HG02571 (cell line): Measurements from ENCODE around the gene PPP3CA.

Experiments used
- ATAC-seq: cut with Tn5 transposase; IDR thresholded peaks from one replicate; pipeline ENCODE4 v1.9.1; 2021; ENCODE audit warnings: mild to moderate bottlenecking, moderate library complexity; ENCODE audit not compliant: unreplicated experiment

The PPP3CA gene

DNA sequence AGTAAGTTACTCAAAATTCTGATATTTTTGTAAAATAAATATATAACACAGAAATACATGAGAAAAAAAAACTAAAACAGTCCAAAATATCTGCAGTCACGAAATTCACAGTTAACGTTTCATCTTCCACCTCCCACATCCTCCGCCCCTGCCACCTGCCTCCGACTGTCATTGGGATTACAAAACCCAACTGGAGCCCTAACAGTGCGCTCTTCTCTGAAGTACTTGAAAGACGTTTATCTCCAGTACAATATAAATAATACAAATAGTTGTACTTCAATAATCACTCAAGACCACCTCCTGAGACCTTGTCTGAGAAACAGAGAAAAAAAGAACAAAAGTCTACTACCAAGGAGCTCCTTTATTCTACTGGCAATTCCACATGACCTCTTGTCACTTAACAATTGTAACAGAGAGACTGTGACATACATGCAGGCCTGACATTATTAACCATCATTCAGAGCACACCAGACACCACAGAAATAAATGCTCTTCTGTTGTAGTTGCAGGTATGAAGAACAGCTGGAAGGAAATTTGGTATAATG is 280.6 kb downstream of the PPP3CA start:
- ATAC-seq = no peak

- ATAC-seq = no peak
Measured at GRCh38 chr4:101065935-101066485, 281.3 kb downstream of the PPP3CA start.

GRCh38 chr4:101065346-101065745 is 282.0 kb downstream of the PPP3CA start:
- no peak for ATAC-seq

DNA sequence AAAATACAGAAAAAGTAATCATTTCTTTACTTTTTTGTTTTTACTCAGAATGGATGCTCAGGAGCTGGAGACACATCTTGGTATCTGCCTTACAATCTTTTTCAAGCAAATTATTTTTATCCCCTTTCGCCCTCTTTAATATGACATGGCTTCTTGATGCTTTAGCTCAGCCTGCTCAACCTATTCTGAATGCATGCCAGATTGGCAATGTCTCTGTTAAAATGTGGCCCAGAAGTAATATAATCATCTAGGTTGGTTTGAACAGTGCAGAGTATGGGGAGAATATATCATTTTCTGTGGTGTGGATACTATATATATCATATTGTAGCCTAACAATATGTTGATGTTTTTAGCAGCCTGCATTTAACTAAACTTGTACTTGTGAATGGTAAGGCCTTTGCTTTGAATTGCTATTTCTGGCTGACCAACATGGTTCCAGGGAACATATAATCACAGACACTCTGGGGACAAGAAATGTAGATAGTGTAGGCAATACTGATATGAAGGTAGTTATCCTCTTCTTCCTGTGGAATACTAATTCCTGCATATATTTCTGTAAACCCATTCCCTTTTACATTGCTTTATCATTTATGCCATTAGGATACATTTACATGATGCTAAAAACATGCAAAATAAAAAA is 282.7 kb downstream of the PPP3CA start:
- ATAC-seq = no peak

GRCh38 chr4:101055392-101055791 is 291.9 kb downstream of the PPP3CA start:
- no peak for ATAC-seq

- ATAC-seq = no peak
Measured at GRCh38 chr4:101050837-101051205, 296.5 kb downstream of the PPP3CA start.

- no peak for ATAC-seq
Measured at GRCh38 chr4:101050088-101050836, 297.1 kb downstream of the PPP3CA start.

- no peak for ATAC-seq
Measured at GRCh38 chr4:101049549-101050001, 297.8 kb downstream of the PPP3CA start.

GRCh38 chr4:101044766-101045165 is 302.6 kb downstream of the PPP3CA start:
- no peak for ATAC-seq

- ATAC-seq = no peak
Measured at GRCh38 chr4:101042847-101043246, 304.5 kb downstream of the PPP3CA start.

GRCh38 chr4:101040776-101041175 is 306.6 kb downstream of the PPP3CA start:
- no peak for ATAC-seq

- no peak for ATAC-seq
Measured at GRCh38 chr4:101039367-101039766, 308.0 kb downstream of the PPP3CA start.

DNA sequence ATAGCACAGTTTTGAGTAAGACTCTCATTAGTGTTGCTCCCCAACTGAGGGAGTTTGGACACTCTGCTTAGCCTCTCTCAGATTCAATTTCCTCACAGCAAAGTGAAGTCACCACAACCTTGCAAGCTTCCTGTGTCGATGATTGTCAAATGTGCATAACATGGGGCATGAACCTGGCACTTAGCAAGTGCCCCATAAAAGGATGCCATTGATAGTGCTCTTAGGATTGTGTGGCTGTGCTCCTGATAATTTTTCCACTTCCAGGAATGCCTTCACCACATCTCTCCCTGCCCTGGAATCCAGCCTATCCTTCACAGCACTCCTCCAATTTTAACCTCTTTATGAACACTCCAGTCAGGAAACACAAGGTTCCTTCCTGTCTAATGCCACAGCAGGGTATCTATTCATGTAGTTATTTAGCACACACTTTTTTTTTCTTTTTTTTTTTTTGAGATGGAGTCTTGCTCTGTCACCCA is 309.4 kb downstream of the PPP3CA start:
- ATAC-seq = no peak

DNA sequence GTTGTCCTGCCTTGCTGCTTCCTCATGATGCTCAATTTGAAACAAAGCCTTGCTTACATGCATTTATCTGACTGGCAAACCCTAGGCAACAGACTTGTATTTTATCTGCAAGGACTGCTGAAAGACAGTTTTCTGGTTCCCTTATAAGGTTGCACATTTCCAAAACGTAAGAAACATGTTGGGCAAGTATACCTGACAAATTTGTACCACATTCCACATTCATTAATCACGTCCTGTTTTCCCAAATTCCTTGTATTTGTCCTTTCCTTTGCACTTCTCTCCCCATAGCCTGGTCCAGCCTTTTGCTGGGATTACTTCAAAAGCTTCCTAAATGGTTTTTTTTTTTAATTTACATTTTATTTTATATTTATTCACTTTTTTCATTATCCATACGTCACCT is 310.1 kb downstream of the PPP3CA start:
- no peak for ATAC-seq

- ATAC-seq = no peak
Measured at GRCh38 chr4:101035487-101035886, 311.8 kb downstream of the PPP3CA start.

- no peak for ATAC-seq
Measured at GRCh38 chr4:101033986-101034385, 313.3 kb downstream of the PPP3CA start.

- ATAC-seq = no peak
Measured at GRCh38 chr4:101032541-101032940, 314.8 kb downstream of the PPP3CA start.

DNA sequence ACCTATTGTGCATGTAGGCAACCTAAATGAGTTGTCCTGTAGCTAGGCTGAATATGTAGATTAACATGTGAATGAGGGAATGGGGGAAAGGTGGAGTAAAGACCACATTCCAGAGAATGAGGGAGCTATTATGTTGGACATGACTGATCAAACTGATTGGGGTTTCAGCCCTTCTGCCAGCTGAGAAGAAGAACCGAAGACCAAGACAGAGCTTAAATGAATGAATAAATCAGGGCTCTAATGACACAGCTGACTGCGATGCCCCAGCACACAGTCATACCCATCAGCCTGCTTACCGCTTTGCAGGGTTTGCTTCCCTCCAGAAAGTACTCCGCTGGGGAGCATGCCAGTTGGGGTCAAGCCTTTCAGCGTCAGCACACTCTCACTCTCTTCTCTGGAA is 315.4 kb downstream of the PPP3CA start:
- ATAC-seq = no peak

- ATAC-seq = no peak
Measured at GRCh38 chr4:101028886-101029285, 318.4 kb downstream of the PPP3CA start.

DNA sequence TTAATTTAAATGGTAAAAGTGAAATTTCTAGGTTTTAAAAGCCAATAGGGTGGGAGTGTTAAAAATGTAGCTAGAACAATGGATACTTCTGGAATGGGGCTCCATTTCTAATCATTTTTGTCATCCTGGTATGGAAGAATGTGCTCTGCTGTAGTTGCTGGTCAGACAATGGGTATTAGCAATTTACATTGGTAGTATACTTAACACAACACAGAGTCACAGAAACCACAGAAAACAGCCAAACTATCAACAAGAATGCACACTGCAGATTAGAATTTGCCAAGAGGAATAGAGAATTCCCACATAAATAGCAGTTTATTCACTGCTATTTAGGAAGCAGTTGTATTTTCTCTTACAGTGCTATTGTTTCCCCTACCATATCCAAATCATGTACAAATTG is 319.6 kb downstream of the PPP3CA start:
- no peak for ATAC-seq

- ATAC-seq = no peak
Measured at GRCh38 chr4:101025755-101026154, 321.6 kb downstream of the PPP3CA start.
